GM19468 (cell line): ENCODE results near the gene GRIK4.
A peak's percentile ranks its signal among the peaks of the same experiment; 100 is the strongest.
"Not testable (repeated sequence)": the region's sequence is repeated elsewhere in the genome, so short reads cannot be mapped to it uniquely, and the experiment has no call there.

Experiments used
- ATAC-seq: cut with Tn5 transposase; IDR thresholded peaks from one replicate; pipeline ENCODE4 v1.9.1; 2021; ENCODE audit warnings: mild to moderate bottlenecking, moderate library complexity, moderate number of reproducible peaks; ENCODE audit not compliant: unreplicated experiment; ENCODE audit errors: extremely low read depth

Gene GRIK4

DNA sequence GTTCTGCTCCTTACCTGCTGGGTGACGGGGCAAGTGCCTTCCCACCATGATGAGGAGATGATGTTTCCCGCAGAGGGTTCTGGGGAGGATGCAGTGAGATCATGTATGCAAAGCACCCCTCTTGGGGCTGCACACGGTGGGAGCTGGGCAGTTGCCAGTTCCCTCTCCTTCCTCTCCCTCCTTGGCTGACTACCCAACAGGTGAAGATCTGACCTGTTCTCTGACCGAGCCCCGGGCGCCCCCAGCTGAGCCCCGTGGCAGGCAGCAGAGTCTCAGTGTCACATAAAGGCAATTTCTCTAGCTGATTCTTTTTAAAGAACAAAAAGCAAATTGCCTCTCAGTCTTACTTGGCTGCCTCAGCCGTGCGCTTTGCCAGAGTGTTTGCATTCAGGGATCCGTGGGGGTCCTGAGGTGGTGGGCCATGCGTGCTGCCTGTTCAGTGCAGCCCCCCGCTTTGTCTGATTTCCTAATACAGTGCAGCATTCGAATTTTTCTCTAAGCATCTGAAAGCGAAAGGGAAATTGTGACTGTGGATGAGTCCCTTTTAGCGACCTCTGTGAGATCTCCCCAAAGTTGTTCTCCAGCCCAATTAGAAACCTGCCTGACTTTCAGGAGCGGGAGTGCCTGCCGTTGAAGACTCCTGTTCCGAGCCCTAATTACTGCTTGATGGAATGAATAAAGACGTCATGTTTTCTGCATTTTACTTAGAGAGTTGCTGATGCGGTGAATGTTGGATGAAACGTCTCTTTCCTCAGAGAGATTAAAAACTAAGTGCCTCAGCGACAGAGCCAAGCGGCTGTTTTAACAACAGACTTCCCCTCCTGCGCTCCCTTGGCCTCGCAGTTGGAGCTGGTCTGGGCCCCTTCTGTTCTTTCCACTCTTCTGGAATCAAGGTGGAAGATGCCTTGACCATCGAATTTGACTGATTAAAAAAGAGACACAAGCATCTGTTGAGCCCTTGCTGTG is 86.0 kb downstream of the GRIK4 start:
- no peak for ATAC-seq

DNA sequence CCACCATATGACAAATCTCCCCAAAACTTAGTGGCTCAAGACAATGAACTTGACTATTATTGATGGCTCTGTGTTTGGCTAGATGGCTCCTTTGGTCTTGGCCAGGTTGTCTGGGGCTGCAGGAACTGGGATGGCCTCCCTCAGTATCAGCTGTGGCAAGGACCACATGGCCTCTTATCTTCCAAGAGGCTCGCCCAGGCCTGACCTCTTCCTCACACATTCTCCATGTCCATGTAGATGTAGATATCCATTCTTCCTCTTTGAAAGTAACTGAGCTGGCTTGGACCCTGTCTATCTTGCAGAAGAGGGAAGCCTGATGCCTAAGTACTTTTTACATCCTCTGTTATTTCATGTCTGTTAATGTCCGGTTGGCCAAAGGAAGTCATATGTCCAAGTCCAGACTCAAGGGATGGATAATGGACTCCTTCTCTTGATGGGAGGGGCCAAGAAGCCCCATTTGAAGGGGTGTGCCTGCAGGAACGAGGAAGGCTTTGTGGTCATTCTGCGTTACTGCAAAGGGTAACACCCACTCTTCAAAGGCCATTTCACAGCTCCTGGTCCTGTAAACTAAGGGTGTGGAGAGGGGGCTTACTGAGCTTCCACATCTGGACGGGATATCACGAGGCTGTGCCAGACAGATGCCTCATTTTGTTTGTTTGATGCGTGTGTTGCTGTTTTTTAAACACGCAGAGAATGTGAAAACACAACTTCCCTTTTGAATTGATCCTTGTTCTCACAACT is 87.1 kb downstream of the GRIK4 start:
- ATAC-seq: no peak

DNA sequence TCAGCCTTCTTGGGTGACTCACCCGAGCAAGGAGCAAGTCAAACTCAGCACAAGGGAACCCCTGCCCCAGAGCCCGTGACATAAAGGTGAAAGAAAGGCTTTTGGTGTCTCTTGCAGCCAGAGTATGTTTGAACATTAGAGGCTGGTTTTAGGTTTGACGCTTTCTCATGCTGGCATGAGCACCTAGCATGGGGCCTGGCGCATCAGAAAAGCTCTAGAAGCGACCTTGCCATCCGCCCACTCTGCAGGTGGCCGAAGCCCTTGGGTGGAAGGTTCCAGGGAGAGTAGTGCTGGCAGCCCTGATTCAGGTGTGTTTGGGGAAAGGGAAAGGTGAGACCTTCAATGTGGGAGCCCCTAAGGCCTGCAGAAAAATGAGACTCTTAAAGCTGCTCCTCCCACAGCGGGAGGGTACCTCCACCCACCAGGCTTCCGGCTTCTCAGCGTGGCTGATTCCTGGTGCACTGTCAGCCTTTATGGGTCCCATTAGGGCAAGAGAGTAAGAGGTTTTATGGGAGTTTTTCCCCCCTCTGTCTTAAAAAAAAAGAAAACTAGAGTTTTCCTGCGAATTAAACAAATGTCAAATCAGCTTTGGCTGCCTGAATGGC is 88.4 kb downstream of the GRIK4 start:
- ATAC-seq: no peak

DNA sequence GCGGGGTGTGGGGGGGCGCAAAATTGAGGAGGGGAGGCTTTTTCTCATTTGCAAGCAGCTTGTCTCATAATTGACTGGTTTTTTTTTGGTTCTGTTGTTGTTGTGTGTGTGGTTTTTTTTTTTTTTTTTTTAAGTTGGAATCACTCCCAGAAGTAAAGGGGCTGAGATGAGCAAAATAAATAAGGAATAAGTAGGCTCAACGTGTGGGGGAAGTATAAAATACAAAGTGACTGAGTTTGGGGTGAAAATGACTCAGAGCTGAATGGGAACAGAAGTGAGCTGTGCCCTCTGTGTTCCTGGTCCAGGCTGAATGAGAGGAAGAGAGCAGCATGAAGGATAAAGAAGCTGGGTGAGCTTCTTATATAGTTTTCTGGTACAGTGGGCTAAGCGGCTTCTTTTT is 90.0 kb downstream of the GRIK4 start:
- ATAC-seq: no peak

DNA sequence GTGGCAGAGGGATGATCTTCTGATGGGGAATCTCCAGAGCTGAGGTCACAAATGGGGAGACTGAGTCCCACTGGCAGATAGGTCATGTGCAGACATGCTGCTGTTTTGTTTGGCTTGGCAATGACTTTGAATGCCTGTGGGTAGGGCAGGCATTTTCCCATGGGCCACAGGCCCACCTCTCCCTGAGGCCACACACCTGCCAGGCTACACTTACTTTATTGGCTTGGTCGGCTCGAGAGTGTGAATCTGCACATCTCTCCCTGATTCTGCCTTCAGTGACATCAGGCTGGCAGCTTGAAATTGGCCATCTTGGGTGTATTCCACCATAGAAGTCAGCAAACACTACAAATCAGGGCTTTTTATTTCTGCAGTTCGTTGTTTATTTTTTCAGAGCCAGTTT is 91.5 kb downstream of the GRIK4 start:
- no peak for ATAC-seq

DNA sequence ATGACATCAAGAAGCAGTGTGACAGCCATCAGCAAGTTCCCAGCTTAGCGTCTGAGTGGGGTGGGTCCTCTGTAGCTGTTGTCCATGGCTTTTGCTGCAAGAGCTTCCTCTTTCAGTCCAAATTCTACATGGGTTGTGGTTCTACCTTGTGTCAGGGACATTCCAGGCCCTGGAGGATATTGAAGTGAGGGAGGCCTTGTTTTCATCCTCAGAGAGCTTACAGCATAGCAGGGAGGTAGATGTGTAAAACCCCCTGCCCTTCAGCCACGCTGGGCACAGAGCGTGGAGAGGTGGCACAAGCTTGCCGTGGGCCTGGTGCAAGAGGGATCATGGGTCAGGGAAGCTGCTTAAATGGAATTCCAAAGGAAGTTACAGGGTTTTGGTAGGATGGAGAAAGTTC is 93.9 kb downstream of the GRIK4 start:
- no peak for ATAC-seq

DNA sequence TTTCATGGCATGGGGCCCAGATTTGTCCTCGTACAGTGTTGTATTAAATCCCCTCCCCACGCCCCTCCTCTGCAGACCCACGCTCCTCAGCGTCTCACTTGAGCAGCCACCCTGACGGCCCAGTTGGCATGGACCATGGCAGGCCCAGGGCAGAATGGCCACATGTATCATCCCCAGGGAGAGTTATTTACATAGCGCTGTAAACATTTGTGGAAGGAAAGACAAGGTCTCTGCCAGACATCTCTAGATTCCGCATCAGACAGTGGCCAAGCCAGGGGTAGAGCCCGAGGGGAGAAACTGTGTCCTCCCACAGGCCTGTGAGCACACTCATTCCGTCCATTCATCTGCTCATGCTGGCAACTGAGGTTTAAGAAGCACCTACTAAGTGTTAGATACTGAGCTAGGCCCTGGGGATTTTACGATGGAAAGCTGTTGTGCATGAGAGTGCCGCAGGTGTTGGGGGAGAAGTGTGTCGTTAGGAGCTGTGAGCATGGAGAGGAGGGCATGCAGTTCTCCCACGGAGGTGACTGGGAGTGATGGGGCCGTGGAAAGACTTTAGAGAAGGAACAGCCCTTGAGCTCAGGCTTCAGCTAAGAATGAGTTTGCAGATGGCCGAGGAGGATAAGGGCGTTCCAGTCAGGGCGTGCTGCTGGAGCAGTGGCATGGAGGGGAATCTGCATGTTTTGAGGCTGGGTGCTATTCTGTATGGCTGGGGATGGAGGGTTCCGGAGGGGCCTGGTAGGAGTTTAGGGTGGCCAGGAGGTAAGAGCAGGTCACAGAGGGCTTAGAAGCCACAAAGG is 94.9 kb downstream of the GRIK4 start:
- no peak for ATAC-seq

DNA sequence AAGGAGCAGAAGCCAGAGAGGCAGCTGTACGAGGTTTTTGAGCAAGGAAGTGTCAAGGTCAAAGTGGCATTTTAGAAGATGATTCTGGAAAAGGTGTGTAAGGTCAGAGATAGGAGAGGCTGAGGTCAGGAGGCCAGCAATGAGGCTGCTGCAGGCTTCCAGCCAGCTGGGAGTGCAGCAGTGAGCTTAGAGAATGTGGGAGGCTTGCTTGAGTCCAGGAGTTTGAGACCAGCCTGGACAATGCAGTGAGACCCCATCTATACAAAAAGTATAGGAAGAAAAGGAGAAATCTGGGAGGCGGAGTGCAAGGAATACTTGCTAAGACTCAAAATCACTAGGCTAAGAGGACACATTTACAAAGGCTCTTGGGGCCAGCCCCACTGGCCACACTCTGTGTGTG is 96.5 kb downstream of the GRIK4 start:
- ATAC-seq: no peak

DNA sequence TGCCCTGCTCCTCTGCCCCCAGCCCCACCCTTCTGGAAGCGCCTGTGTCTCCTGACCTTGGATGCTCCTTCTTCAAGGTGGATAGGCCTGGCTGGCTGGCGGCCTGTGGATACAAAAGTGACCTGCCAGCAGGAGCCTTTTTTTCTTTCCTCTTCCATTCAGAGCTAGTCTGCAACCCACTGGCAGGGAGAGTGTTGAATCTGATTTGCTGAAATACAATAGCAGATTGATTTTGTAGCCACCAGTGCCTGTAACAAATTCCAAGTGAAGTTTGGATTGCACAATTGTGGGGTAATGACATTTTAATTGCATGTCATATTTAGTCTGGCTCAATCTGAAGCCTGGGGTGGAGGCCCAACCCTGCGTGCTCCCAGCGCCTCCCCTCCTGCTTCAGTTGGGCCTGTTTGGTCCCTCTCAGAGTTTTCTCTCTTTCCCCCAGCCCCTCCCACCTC is 97.2 kb downstream of the GRIK4 start:
- no peak for ATAC-seq

DNA sequence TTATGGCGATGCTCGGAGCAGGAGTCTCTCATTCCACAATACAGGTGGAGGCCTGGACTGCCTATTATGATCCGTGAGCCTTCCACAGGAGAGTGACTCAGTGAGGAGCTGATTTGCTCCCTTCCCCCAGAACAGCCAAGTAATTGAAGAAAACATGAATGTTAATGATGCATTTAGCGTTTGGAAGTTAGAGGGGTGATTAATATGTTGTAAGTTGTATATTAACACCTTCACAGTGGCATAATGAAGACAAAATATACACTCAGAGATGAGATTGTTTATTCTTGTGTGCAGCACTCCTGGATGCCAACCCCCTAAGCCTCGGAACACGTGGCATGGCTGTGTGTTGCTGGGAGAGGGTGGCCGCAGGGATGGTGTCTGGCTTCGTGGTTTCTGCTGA is 98.6 kb downstream of the GRIK4 start:
- ATAC-seq: no peak

DNA sequence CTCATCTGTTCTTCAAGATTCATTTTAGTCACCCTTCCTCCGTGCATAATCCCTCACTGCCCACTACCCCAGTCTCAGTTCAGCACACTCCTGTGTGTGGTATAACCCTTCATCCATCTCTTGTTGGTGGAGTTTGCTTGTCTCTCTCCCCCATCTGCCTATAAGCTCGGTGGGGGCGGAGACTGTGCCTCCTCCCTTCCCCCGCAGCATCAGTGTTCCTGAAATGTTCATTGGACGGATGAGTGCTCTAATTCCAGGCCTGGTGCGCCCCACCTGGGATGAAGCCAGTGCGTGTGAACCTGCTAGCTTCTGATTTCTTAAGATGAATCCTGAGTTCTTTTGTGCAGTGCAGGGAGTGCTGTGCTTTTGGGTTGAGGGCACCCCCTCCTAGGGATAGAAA is 100.0 kb downstream of the GRIK4 start:
- ATAC-seq: no peak

DNA sequence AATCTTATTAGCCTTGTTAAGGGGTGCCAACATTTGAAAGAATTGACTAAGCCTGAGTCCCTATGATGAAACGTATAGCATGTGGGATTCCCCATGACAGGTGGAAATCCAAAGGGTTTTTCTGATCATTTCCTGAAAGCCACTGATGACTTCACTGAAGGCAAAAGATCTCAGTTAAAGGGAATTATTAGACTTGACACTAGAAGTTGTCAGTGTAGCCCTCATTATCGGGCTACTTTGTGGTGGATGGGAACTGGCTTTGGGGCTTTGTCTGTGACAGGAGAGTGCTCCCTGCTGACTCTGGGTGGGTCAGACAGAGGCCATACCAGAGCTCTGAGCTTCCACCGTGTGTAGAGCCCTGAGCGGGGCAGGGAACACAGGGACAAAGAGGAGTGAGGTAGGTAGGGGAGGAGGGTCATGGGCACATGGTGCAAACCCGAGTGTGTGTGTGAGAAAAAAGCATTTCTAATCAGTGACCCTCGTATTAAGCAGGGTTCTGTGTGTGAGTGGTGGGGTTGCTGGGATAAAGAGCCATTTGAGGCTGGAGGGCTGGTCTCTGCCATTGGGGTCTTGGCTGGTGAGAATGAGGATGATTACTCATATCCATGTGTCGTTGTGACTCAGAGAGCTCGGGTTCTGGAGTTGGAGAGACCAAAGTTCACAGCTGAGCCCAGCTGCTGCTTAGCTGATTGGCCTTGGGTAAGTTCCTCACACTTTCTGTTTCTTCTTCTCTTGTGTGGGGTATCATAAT is 101.1 kb downstream of the GRIK4 start:
- ATAC-seq: peak; percentile 85

DNA sequence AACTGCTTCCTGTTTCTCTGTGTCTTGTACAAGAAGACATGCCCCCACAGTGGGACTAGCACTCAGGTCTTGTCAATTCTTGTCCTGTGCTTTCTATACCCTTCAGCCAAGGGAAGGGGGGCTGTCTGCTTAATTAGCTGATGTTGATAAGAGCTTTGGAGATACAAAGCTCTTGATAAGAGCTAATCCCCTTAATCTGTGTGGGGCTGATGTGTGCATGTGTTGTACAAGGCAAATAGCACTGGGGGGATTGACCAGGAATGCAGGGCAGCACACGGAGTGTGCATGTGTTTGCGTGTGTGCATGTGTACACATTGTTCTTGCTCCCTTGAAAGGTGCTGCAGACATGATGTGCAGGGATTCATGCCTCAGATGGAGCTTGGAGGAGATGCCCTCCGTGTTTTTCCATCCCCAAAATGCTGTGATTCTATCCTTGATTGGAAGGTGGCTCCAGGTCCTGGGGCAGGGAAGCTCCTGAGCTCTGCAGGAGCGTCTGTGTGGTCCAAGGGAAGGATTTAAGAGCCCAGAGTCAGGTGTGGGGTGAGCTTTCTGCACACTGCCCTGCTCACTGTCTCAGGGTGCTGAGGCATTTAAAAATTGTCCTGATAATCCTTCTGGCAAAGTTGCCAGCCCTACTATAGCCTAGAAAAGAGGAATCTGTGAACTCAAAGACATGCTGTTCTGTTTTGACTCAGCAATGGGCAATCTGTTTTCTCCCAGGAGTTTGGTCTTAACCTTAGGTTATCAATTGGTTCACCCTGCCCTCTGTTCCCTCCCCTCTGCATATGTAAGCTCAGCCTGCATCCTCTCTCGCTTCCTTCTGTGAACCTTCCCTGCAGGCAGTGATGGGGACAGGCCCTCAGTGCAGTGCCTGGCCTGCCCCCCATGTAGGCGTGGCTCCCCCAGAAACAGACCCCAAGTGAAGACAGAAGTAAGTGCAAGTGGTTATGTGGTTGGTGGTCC is 102.0 kb downstream of the GRIK4 start:
- peak; percentile 49 for ATAC-seq

DNA sequence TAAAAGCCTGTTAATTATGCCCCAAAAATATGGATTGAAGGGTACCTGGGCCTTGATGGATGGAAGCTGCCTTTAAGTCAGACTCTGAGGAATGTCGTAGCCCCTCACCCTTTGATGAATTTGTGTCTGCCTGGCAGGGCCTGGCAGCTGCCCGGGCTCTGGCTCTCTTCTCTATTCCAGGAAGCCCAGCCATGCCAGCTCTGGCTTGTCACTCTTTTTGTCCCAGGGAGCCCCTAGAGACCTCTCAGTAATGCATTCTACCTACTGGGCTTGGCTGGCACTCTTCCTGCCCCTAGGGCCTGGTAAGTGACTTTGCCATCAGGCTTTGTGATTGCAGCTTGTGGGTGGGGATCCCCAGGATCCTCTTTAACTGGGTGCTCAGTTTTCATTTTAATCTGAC is 103.8 kb downstream of the GRIK4 start:
- no peak for ATAC-seq

DNA sequence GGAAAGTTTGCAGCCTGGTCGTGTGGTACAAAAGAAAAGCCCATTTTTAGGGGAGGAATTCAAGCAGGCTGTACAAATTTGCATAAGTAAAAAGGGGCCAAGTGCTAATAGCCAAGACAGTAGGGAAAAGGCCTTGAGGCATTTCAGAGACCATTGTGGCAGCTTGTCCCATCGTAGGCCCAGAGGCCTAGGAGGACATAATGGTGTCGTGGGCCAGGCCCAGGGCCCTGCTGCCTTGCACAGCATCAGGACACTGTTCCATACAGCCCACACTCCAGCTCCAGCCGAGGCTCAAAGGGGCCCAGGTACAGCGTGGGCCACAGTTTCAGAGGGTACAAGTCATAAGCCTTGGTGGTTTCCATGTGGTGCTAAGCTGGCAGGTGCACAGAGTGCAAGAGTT is 106.9 kb downstream of the GRIK4 start:
- ATAC-seq: no peak

DNA sequence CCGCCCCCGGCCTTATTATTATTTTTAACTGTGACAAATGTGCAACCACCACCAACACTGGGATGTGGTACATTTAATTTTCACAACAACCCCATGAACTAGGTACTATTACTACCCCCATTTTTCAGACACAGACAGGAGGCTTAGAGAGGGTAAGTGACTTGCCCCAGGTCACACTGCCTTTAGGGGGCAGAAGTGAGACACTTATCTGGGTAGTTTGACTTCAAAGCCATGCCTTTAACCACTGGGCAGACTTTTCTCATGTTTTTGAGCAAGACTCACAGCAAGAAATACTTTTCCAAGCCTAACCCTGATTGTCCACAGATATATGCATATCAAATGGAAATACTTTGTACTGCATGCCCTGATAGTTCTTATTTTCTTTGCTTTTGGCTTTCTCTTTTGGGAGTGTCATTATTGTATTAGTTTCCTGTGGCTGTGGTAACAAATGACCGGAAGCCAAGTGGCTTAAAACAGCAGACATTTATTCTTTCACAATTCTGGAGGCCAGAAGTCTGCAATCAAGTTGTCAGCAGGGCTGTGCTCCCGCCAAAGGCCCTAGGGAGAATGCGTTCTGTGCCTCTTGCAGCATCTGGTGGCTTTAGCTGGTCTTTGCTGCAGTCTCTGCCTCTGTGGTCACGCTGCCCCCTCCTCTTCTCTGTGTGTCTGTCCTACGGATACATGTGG is 110.8 kb downstream of the GRIK4 start:
- no peak for ATAC-seq

DNA sequence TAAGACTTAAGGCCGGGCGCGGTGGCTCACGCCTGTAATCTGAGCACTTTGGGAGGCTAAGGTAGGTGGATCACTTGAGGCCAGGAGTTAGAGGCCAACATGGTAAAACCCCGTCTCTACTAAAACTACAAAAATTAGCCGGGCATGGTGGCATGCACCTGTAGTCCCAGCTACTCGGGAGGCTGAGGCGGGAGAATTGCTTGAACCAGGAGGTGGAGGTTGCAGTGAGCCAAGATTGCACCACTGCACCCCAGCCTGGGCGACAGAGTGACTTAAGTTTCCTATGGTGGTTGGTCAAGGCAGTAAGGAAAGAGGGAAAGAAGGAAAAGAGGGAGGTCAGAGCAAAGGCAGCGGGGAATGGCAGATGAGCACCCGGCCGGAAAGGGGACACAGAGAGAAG is 113.4 kb downstream of the GRIK4 start:
- ATAC-seq: not testable (repeated sequence)

DNA sequence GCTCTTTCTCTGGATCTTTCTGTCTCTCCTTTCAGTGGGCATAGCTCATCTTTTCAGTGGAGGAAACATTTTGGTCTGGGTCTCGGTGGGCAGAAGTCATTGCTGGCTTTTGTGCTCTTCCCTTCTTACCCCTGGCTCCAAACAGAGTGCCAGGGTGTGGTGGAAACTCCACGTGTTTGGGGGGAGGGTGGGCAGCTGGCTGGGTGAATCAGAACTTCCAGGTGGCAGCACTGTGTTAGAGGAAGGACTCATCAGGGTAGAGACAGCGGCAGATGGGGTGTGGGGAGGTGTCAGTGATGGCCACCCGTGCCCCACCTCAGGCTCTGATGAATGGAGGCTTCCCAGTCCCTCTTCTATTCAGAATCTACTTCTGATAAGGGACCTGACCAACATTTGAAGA is 114.0 kb downstream of the GRIK4 start:
- no peak for ATAC-seq
